ENCODE results near the gene CYP2R1. TPM values are rescaled to one million over a fixed set of nuclear protein-coding genes. Genes with fewer than 3 reads are reported as not detected.

The CYP2R1 gene
- total and polyA plus RNA-seq, 2 of the 13 experiments (the other 11 are each of a cell fraction or from before 2014, with no cell fraction given), result 0.59 to 0.60 TPM

GRCh38 chr11:14905104-14906033, 13.3 kb upstream of the CYP2R1 start (continued):
- no peak for TF ChIP-seq ZNF318 (CRISPR knock-in tag; IDR thresholded peaks at IDR 0.05)
- TF ChIP-seq KAT7 (CRISPR knock-in tag; IDR thresholded peaks at IDR 0.05; ENCODE audit: borderline replicate concordance), result no peak
- no peak for TF ChIP-seq SKI (IDR thresholded peaks at IDR 0.05; ENCODE audit: partially characterized antibody)

Data from HepG2 (cell line).